ENCODE data around the gene DDOST. TPM values are rescaled to one million over a fixed set of nuclear protein-coding genes. Genes with fewer than 3 reads are reported as not detected.
A peak's percentile ranks its signal among the peaks of the same experiment; 100 is the strongest.

Gene DDOST
- 95.1 and 111 TPM in 2 replicates for total RNA-seq (2014; rRNA removed; shearing (Covaris generic))
- 136 and 148 TPM in 2 replicates for total RNA-seq (2022)
- percentile 91 among the genes with signal in this experiment for Bru-seq, nascent RNA
- percentile 97 among the genes with signal in this experiment for BruChase-seq, experiment 1, labeled RNA remaining after a 6-hour chase
- BruChase-seq, experiment 2, labeled RNA remaining after a 2-hour chase: percentile 92 among the genes with signal in this experiment
- long read RNA-seq, transcript DDOST-205 (2 exons, 766 nt): minor isoform, 8 of 526 reads
- long read RNA-seq, transcript DDOST-202 (11 exons, 2,126 nt): major isoform, 494 of 526 reads
- long read RNA-seq, partial matches to known transcripts: 6 of 526 reads
- long read RNA-seq, other reads (novel, unspliced or antisense): 18 of 526 reads

DNA sequence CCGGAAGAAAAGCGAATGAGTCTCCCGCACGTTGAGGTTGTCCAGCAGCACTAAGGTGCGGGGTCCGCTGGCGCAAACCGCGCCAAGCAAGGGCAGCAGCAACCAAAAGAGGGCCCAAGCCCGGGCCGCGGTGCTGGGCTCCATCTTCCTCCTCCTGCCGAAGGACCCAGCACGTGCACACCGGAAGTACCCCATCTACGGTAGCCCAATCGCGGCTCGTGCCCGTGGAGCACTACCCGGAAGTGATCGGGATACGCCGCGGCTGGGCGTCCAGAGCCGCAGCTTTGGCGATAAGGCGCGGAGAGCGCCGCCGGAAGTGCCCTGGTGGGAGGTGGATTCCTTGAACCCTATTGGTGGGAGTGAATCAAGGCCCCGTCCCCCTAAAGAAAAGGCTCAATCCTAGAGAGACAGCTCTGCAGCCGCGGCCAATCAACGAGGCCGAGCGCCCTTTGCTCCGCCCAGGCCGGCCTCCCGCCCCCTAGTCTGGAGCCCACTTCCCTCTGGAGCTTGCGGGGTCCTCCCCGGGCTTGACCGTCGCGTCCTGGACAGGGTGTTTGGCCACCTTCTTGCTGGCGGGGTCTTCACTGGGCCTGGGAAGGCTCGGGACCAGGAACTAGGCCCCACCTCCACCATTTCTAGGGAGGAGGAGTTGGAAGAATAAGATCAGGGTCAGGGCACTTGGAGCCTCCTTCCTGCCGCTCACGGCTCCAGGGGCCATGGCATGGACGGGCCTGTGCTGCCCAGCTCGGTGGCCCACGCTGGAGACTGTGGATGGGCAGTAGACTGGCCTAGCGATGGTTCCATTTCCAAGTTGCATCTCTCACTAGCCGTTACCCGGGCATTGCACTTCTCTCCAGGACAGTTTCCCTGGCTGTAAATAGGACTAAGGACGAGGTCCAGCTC, at the start of gene DDOST:
TSS of gene DDOST (minus strand) at position 163 of the 903 bp plus-strand sequence. CDS start at position 144, 19 bp downstream.
- peaks cover 38% of the 10 kb centered on the region for H3K36me3 ChIP-seq (ENCODE audit: insufficient read depth, low read length)
- peak within 1 kb of the TSS; percentile 94 for H3K4me3 ChIP-seq (ENCODE audit: low read depth, low read length, poor library complexity, severe bottlenecking)
- peaks cover 10% of the 10 kb centered on the region; the same call in 1 of the 2 replicates for H4K20me1 ChIP-seq (ENCODE audit: insufficient read depth, low read length)
- TF ChIP-seq EZH2phosphoT487 (IDR thresholded peaks at IDR 0.05; ENCODE audit: borderline replicate concordance, low read depth, low read length): no peak
- TF ChIP-seq, protein P1, sequence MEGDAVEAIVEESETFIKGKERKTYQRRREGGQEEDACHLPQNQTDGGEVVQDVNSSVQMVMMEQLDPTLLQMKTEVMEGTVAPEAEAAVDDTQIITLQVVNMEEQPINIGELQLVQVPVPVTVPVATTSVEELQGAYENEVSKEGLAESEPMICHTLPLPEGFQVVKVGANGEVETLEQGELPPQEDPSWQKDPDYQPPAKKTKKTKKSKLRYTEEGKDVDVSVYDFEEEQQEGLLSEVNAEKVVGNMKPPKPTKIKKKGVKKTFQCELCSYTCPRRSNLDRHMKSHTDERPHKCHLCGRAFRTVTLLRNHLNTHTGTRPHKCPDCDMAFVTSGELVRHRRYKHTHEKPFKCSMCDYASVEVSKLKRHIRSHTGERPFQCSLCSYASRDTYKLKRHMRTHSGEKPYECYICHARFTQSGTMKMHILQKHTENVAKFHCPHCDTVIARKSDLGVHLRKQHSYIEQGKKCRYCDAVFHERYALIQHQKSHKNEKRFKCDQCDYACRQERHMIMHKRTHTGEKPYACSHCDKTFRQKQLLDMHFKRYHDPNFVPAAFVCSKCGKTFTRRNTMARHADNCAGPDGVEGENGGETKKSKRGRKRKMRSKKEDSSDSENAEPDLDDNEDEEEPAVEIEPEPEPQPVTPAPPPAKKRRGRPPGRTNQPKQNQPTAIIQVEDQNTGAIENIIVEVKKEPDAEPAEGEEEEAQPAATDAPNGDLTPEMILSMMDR (conservative IDR thresholded peaks at IDR 0.05; ENCODE audit: low read length): peak; percentile 62
- TSS peak; percentile 96 for BruUV-seq (replicated peaks)
- intact Hi-C loops (cut with micrococcal nuclease; ENCODE audit: unreplicated experiment): loop anchor here (2.0 kb wide), 1 partner anchor 27 kb away; no protein-coding TSS in a partner anchor
- peaks cover 39% of the 10 kb centered on the region for H3K79me2 ChIP-seq (ENCODE audit: insufficient read depth, low read depth, low read length)
- peak within 1 kb of the TSS; percentile 45; the same call in 1 of the 2 replicates for H2AFZ ChIP-seq (ENCODE audit: low read length)
- POLR2A ChIA-PET: interaction anchor here (0.6 to 2.0 kb wide), 6 partner anchors 11 to 979 kb away, joined by 3 to 10 read pairs (median 4); partner anchors contain the start of gene PINK1
- no peaks in the 10 kb centered on the region for H3K9me3 ChIP-seq (ENCODE audit: low read length)
- DNase-seq (ENCODE audit: low spot score): peak; percentile 99
- CTCF ChIA-PET (ENCODE audit: unreplicated experiment): interaction anchor here (0.7 to 1.0 kb wide), 3 partner anchors 21 to 196 kb away, joined by 3 read pairs; no protein-coding TSS in a partner anchor
- H3K27ac ChIP-seq (ENCODE audit: low read depth, low read length, poor library complexity, severe bottlenecking): peak within 1 kb of the TSS; percentile 37
- peak within 1 kb of the TSS; percentile 98 for H3K4me2 ChIP-seq (ENCODE audit: low read length)
- peaks cover 32% of the 10 kb centered on the region for H3K4me1 ChIP-seq (ENCODE audit: insufficient read depth, low read length, poor library complexity, severe bottlenecking)
- no peaks in the 10 kb centered on the region for H3K9me2 ChIP-seq (ENCODE audit: insufficient read depth, low read length)

DNA sequence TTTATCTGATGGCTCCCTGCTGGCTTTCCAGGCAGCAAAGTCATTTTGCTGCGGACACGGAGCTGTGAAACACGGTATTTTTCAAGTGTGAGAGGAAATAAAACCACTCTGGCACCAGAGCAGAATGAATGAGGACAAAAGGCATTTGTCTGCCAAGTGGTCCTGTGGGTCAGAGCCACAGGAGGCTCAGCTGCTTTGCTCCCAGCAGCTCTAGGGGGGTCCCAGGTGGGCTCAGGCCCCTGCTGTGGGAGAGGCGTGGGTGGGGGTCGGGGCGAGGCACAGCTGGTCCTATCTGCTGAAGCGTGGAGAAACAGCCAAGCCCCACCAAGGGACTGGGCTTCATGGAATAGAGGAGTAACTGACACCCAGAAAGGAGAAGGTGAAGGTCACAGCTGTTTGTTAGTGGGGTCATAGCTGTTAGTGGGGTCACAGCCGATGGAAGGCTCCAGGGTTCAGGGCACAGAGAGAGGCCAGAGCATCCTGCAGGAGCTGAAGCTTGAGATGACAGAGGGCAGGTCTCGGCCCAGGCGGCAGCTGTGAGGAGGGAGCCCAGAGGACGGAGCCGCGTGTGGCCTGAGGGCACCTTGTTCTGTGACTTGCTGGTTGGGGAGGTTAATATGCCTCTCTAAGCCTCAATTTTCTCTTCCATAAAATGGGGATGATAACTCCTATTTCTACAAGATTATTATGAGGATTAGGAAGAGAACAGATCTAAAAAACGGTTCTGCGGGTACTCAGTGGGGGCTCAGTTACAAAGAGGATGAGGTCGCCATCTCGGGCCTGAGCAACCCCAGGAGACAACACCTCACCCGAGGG, 49.5 kb upstream of the DDOST start:
- Histone ChIP-seq H3K4me2 (ENCODE audit: low read length) (no peak overlapping the region), H3K9me3 (ENCODE audit: low read length) (no peaks in the 10 kb centered on the region), H3K79me2 (ENCODE audit: insufficient read depth, low read depth, low read length) (no peaks in the 10 kb centered on the region), H3K4me3 (ENCODE audit: low read depth, low read length, poor library complexity, severe bottlenecking) (no peak overlapping the region), H3K27ac (ENCODE audit: low read depth, low read length, poor library complexity, severe bottlenecking) (no peak overlapping the region), H4K20me1 (ENCODE audit: insufficient read depth, low read length) (no peaks in the 10 kb centered on the region), H3K4me1 (ENCODE audit: insufficient read depth, low read length, poor library complexity, severe bottlenecking) (no peaks in the 10 kb centered on the region), H3K9me2 (ENCODE audit: insufficient read depth, low read length) (no peaks in the 10 kb centered on the region), H3K36me3 (ENCODE audit: insufficient read depth, low read length) (no peaks in the 10 kb centered on the region), H2AFZ (ENCODE audit: low read length) (no peak overlapping the region)
- intact Hi-C loops (cut with micrococcal nuclease; ENCODE audit: unreplicated experiment): no loop called here
- TF ChIP-seq EZH2phosphoT487 (IDR thresholded peaks at IDR 0.05; ENCODE audit: borderline replicate concordance, low read depth, low read length): no peak
- TF ChIP-seq, protein P1 (conservative IDR thresholded peaks at IDR 0.05; ENCODE audit: low read length): no peak
- CTCF ChIA-PET (ENCODE audit: unreplicated experiment): no interaction called here
- POLR2A ChIA-PET: no interaction called here
- no TSS peak for BruUV-seq (replicated peaks)
- DNase-seq (ENCODE audit: low spot score): no peak

All from OCI-LY7 (cell line).